ENCODE results near the gene NDUFA13.

The NDUFA13 gene

GRCh38 chr19:19498255-19498991, 17.6 kb upstream of the NDUFA13 start:
- TF ChIP-seq GATA3 (IDR thresholded peaks at IDR 0.05; ENCODE audit: low read depth, low read length) (no peak), GATA2 (IDR thresholded peaks at IDR 0.05; ENCODE audit: low read depth, low read length) (no peak)

DNA sequence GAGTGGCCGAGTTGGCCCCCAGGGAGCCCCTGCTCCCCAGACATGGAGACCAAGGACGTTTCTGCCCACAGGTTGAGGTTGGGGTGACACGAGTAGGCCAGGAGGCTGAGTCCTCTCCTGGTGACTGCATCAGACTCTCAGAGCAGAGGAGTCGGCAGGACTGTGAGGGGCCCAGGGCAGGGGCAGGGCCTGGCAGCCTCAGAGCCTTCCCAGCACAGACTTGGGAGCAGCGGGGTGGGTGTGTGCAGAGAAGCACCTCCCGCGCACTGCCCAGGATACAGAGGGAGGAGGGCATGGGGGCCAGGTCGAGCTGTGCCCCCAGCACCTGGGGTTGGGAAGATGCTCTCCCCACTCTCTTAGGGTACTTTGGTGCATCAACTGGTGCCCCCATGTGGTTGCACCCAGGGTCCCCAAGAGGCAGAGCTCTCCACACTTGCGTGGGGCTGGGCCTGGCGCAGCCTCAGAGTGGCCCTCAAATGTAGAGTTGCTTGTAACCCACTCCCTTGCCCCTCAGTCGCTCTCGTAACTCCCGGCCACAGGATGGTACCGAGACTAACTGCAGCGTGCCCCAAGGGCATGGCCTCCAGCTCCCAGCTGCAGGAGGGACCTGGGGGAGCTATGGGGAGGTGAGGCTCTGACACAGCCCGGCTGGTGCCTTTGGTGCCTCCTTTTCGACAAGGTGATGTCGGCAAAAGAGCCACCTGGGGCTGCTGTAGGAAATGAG, 16.6 kb upstream of the NDUFA13 start:
- TF ChIP-seq GATA3 (IDR thresholded peaks at IDR 0.05; ENCODE audit: low read depth, low read length) (no peak), GATA2 (IDR thresholded peaks at IDR 0.05; ENCODE audit: low read depth, low read length) (no peak)

- no peak for TF ChIP-seq GATA2 (IDR thresholded peaks at IDR 0.05; ENCODE audit: low read depth, low read length)
These were observed 14.9 kb upstream of the NDUFA13 start for GRCh38 chr19:19500975-19501644.

DNA sequence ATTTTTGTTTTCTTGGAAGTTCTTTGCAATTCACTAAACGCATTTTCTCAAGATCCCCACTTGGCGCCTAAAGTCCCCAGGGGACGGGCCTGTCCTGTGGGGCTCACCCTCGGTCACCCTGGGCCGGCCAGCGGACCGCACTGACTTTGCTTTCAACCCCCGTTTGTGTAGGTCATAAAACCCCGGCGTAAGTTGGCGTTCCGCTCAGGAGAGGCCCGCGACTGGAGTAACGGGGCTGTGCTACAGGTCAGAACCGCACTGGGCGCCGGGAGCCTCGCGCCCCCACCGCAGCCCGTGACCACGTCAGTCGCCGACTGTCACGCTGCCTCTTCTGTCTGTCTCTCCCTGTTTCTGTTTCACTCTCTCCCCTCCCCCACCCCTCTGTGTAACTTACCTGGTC, 14.2 kb upstream of the NDUFA13 start:
- TF ChIP-seq GATA3 (IDR thresholded peaks at IDR 0.05; ENCODE audit: low read depth, low read length) (no peak), GATA2 (IDR thresholded peaks at IDR 0.05; ENCODE audit: low read depth, low read length) (no peak)

GRCh38 chr19:19502281-19502680, 13.7 kb upstream of the NDUFA13 start:
- no peak for TF ChIP-seq GATA3 (IDR thresholded peaks at IDR 0.05; ENCODE audit: low read depth, low read length)
- no peak for TF ChIP-seq GATA2 (IDR thresholded peaks at IDR 0.05; ENCODE audit: low read depth, low read length)

- TF ChIP-seq GATA3 (IDR thresholded peaks at IDR 0.05; ENCODE audit: low read depth, low read length), result no peak
- TF ChIP-seq GATA2 (IDR thresholded peaks at IDR 0.05; ENCODE audit: low read depth, low read length), result no peak
These were observed 13.0 kb upstream of the NDUFA13 start for GRCh38 chr19:19502808-19503602.

- TF ChIP-seq GATA3 (IDR thresholded peaks at IDR 0.05; ENCODE audit: low read depth, low read length) (no peak), GATA2 (IDR thresholded peaks at IDR 0.05; ENCODE audit: low read depth, low read length) (no peak)
These were observed 11.0 kb upstream of the NDUFA13 start for GRCh38 chr19:19504754-19505668.

DNA sequence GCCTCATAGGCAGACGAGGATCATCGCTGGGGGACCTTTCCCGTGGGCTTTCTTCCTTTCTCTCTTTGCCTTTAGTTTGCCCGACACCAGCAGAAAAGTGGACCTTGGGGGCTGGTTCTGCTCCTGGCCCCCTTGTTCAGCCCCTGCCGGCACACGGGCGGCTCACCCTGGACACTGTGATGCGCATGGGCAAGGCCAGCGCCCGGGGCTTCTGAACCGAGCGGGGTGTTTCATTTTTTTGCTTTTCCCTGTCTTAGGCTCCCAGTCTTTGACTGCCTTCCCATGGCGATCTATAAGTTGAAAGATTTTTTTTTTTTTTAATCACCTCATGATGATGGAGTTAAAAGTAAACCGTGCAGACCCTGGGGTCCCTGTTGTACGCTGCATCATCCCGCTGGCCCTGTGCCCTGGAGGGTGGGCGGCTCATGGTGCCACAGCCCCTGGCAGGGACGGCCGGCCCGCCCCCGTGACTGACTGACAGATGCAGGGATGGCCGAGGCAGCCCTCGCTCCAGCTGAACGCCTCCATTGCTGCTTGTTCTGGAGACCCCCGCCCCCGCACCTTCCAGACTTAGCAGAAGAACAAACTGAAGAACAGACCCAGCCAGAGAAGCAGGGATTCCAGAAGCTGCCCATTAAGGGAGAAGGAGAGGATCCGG, 10.2 kb upstream of the NDUFA13 start:
- no peak for TF ChIP-seq GATA2 (IDR thresholded peaks at IDR 0.05; ENCODE audit: low read depth, low read length)
- TF ChIP-seq GATA3 (IDR thresholded peaks at IDR 0.05; ENCODE audit: low read depth, low read length), result no peak

- TF ChIP-seq GATA3 (IDR thresholded peaks at IDR 0.05; ENCODE audit: low read depth, low read length) (no peak), GATA2 (IDR thresholded peaks at IDR 0.05; ENCODE audit: low read depth, low read length) (no peak)
These were observed 9.4 kb upstream of the NDUFA13 start for GRCh38 chr19:19506592-19506991.

DNA sequence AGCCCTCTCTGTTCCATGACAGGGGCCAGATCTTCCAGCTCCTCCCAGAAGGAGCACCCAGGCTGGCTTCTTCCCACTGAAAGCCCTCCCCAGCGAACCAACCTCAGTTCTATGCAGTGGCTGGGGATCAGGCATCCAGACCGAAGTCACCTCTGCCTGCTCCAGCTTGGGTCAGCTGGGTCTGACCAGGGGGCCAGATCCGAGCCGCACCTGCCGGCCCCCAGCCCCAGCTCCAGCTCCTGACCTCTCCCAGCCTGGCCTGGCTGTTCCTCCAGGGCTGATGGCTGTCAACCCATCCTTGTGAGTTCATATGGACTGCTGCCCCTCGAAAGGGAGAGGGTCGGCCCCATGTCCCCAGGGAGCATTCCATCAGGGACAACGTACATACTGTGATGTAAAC, 8.7 kb upstream of the NDUFA13 start:
- TF ChIP-seq GATA2 (IDR thresholded peaks at IDR 0.05; ENCODE audit: low read depth, low read length) (no peak), GATA3 (IDR thresholded peaks at IDR 0.05; ENCODE audit: low read depth, low read length) (no peak)

- TF ChIP-seq GATA3 (IDR thresholded peaks at IDR 0.05; ENCODE audit: low read depth, low read length), result no peak
- TF ChIP-seq GATA2 (IDR thresholded peaks at IDR 0.05; ENCODE audit: low read depth, low read length), result no peak
These were observed 7.8 kb upstream of the NDUFA13 start for GRCh38 chr19:19508217-19508616.

- TF ChIP-seq GATA2 (IDR thresholded peaks at IDR 0.05; ENCODE audit: low read depth, low read length), result no peak
- no peak for TF ChIP-seq GATA3 (IDR thresholded peaks at IDR 0.05; ENCODE audit: low read depth, low read length)
These were observed 5.6 kb upstream of the NDUFA13 start for GRCh38 chr19:19510432-19510831.

- TF ChIP-seq GATA2 (IDR thresholded peaks at IDR 0.05; ENCODE audit: low read depth, low read length) (no peak), GATA3 (IDR thresholded peaks at IDR 0.05; ENCODE audit: low read depth, low read length) (no peak)
These were observed 2.3 kb upstream of the NDUFA13 start for GRCh38 chr19:19513682-19514081.
